ENCODE data around the gene ZNF280D.

The ZNF280D gene

DNA sequence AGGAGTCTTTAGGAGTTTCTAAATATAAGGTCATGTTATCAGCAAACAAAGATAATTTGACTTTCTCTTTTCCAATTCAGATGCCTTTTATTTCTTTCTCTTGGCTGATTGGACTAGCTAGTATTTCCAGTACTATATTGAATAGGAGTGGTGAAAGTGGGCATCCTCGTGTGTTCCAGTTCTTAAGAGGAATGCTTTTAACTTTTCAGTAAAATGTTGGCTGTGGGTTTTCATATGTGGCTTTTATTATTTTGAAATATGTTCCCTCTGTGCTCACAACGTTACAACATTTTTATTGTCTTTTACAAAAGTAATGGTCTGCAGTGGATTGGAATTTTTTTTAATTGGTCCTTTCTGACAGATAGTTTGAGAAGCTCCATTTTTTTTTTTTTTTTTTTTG, 8.2 kb upstream of the ZNF280D start:
- no peak for TF ChIP-seq POLR2AphosphoS5 (IDR thresholded peaks at IDR 0.05; ENCODE audit: low read depth, low read length)
- no peak for TF ChIP-seq TAF1 (IDR thresholded peaks at IDR 0.05; ENCODE audit: borderline replicate concordance, insufficient read depth, low read length)
- TF ChIP-seq, protein P1, sequence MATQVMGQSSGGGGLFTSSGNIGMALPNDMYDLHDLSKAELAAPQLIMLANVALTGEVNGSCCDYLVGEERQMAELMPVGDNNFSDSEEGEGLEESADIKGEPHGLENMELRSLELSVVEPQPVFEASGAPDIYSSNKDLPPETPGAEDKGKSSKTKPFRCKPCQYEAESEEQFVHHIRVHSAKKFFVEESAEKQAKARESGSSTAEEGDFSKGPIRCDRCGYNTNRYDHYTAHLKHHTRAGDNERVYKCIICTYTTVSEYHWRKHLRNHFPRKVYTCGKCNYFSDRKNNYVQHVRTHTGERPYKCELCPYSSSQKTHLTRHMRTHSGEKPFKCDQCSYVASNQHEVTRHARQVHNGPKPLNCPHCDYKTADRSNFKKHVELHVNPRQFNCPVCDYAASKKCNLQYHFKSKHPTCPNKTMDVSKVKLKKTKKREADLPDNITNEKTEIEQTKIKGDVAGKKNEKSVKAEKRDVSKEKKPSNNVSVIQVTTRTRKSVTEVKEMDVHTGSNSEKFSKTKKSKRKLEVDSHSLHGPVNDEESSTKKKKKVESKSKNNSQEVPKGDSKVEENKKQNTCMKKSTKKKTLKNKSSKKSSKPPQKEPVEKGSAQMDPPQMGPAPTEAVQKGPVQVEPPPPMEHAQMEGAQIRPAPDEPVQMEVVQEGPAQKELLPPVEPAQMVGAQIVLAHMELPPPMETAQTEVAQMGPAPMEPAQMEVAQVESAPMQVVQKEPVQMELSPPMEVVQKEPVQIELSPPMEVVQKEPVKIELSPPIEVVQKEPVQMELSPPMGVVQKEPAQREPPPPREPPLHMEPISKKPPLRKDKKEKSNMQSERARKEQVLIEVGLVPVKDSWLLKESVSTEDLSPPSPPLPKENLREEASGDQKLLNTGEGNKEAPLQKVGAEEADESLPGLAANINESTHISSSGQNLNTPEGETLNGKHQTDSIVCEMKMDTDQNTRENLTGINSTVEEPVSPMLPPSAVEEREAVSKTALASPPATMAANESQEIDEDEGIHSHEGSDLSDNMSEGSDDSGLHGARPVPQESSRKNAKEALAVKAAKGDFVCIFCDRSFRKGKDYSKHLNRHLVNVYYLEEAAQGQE (IDR thresholded peaks at IDR 0.05; ENCODE audit: insufficient read depth in 1 of 2, low read depth in 2 of 2, low read length in 2 of 2) = no peak
- no peak for TF ChIP-seq FOXP2 (optimal IDR thresholded peaks at IDR 0.05; ENCODE audit: borderline replicate concordance, extremely low read depth, extremely low read length, insufficient read depth)
- TF ChIP-seq SIN3A (IDR thresholded peaks at IDR 0.05; ENCODE audit: borderline replicate concordance, insufficient read depth, low read length) = no peak

DNA sequence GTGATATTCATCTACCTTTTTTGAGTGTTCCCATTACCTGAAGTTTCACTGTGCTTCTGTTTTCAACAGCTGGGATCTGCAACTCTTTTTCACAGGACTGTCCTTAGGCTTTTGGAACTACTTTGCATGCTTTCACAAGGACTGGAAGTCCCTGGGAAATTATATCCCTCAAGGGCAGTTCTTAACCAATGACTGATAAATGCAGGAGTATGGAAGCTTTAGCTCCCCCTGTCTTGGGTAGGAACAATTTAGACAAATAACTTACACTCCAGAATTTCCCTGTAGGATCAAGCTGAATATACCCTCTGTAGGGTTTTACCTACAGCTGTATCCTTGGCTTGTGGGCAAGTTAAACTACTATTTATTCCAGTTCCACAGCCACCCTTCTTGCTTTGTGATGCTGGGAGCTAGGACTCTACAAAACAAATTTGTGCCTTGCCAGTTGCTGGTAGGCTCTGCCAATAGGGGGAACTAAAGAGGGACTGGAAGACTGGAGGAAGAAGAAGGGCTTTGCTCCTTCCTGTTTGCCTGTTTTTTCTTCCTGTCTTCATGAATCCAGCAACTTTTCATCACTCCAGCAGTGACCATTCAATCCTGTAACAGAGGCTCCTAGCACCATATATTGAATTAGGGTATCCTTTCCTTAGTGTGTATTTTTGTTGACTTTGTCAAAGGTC, 6.8 kb upstream of the ZNF280D start:
- TF ChIP-seq, protein P1 (IDR thresholded peaks at IDR 0.05; ENCODE audit: insufficient read depth in 1 of 2, low read depth in 2 of 2, low read length in 2 of 2) = no peak
- TF ChIP-seq TAF1 (IDR thresholded peaks at IDR 0.05; ENCODE audit: borderline replicate concordance, insufficient read depth, low read length) (no peak), SIN3A (IDR thresholded peaks at IDR 0.05; ENCODE audit: borderline replicate concordance, insufficient read depth, low read length) (no peak), POLR2AphosphoS5 (IDR thresholded peaks at IDR 0.05; ENCODE audit: low read depth, low read length) (no peak), FOXP2 (optimal IDR thresholded peaks at IDR 0.05; ENCODE audit: borderline replicate concordance, extremely low read depth, extremely low read length, insufficient read depth) (no peak)

DNA sequence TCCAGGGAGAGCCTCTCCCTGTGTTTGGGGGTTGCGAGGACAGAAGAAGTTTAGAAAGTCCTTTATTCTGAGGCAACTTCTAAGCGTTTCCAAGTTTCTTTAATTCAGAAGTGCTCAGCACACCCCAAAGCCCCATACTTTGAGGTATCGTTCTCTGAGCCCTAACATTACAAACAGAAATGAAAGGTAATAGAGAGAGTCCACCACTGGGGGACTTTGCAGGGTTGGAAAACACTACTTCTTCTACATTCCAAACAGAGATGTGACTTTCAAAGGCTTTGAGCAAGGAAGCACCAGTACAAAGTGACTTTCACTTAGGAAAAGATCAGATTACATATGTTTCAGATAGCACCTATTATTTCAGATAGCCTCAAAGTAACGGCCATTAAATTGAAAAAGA, 6.2 kb upstream of the ZNF280D start:
- TF ChIP-seq, protein P1 (IDR thresholded peaks at IDR 0.05; ENCODE audit: insufficient read depth in 1 of 2, low read depth in 2 of 2, low read length in 2 of 2) = no peak
- no peak for TF ChIP-seq FOXP2 (optimal IDR thresholded peaks at IDR 0.05; ENCODE audit: borderline replicate concordance, extremely low read depth, extremely low read length, insufficient read depth)
- TF ChIP-seq SIN3A (IDR thresholded peaks at IDR 0.05; ENCODE audit: borderline replicate concordance, insufficient read depth, low read length) = no peak
- TF ChIP-seq POLR2AphosphoS5 (IDR thresholded peaks at IDR 0.05; ENCODE audit: low read depth, low read length) = no peak
- TF ChIP-seq TAF1 (IDR thresholded peaks at IDR 0.05; ENCODE audit: borderline replicate concordance, insufficient read depth, low read length) = no peak

DNA sequence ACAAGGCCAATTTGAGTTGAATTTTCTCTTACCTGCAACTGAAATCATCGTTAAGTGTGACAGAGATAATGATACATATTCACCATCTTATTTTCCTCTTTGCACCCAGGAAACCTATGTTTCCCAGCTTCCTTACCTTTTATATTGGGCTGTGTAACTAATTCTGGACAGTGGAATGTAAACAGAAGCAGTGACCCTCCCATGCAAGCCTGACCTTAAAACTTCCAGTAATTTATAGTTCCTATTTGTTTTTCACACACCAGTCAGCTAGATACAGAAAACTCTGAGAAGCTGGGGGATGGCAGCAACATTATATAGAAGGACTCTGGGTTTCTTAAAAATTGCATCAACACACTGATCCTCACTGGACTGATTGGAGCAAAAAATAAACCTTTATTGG, 4.5 kb upstream of the ZNF280D start:
- TF ChIP-seq TAF1 (IDR thresholded peaks at IDR 0.05; ENCODE audit: borderline replicate concordance, insufficient read depth, low read length) (no peak), FOXP2 (optimal IDR thresholded peaks at IDR 0.05; ENCODE audit: borderline replicate concordance, extremely low read depth, extremely low read length, insufficient read depth) (no peak)

DNA sequence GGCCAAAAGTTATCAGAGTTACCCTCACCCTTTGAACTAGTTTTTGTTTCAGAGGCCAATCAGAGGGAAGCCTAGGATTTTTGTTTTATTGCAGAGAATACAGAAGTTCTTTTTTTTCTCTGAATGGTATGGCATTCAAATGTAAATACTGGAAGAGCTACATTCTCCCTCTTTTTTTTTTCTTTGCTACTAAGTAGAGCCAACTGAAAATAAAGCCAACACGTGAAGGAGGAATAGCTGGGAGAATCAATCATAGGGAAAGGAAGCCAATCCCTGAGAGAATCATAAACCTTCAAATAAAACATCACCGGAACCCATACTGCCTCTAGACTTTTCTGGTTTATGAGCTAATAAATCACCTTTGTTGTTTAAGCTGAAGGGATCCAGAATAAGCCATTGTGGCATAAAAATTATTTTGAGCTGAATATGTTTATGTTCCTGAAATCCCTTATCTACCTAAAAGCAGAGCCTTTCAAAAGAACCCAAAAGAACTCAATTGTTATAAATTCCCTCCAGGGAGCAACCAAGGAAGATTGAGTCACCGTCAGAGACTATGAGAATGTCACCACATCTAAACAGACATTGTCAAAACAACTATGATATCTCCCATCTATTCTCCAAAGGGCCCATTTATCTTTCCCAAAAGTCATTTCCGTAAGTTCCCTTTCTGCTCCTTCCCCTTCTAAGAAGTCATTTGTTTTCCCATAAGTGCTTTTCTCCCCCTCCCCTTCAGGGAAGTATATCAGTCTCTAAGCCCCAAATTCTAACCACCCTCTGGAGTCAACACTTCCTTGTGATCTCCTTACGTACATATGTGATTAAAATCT, 3.8 kb upstream of the ZNF280D start:
- TF ChIP-seq SIN3A (IDR thresholded peaks at IDR 0.05; ENCODE audit: borderline replicate concordance, insufficient read depth, low read length) = no peak
- TF ChIP-seq, protein P1 (IDR thresholded peaks at IDR 0.05; ENCODE audit: insufficient read depth in 1 of 2, low read depth in 2 of 2, low read length in 2 of 2) = no peak
- TF ChIP-seq TAF1 (IDR thresholded peaks at IDR 0.05; ENCODE audit: borderline replicate concordance, insufficient read depth, low read length) = peak; percentile 39; the same call in 1 of the 2 replicates
